Activated CD8-positive, alpha-beta T cell treated with anti-CD3 and anti-CD28 coated beads, Interleukin-2, amount 10 ng/mL, durations not matched to agents 7 days and 5 days (primary cell): ENCODE data around the gene MINDY3. TPM values are rescaled to one million over a fixed set of nuclear protein-coding genes. Genes with fewer than 3 reads are reported as not detected.

Source experiments
- ATAC-seq: fragments of 150-1000 bp; cut with Tn5 transposase; one replicate; pipeline ENCODE4 v1.10.0; 2021; ENCODE audit warnings: moderate library complexity
- CTCF ChIA-PET: fragments of 350-600 bp; sonication (Branson Sonifier 250); formaldehyde crosslinking; loops from one replicate; lab custom pipeline; 2021; ENCODE audit warnings: antibody characterized with exemption; lab: Charles Lee
- POLR2A ChIA-PET: fragments of 350-600 bp; sonication (Branson Sonifier 250); formaldehyde crosslinking; loops from one replicate; lab custom pipeline; 2021; ENCODE audit warnings: antibody characterized with exemption; lab: Charles Lee
- DNase-seq: peaks from one replicate; pipeline ENCODE4 v3.0.0-alpha.2; 2020
- H3K27ac Mint-ChIP-seq: one replicate; pipeline ENCODE4 v1.8.0; 2021; ENCODE audit warnings: mild to moderate bottlenecking, mixed read lengths
- H3K27me3 Mint-ChIP-seq: one replicate; pipeline ENCODE4 v1.8.0; 2021; ENCODE audit warnings: low read depth, mixed read lengths
- H3K36me3 Mint-ChIP-seq: one replicate; pipeline ENCODE4 v1.8.0; 2021; ENCODE audit warnings: low read depth, mixed read lengths
- H3K4me1 Mint-ChIP-seq: one replicate; pipeline ENCODE4 v1.8.0; 2021; ENCODE audit warnings: low read depth, mixed read lengths
- H3K4me3 Mint-ChIP-seq: one replicate; pipeline ENCODE4 v1.8.0; 2021; ENCODE audit warnings: mild to moderate bottlenecking, mixed read lengths
- H3K9me3 Mint-ChIP-seq: one replicate; pipeline ENCODE4 v1.8.0; 2022; ENCODE audit warnings: mixed read lengths; ENCODE audit not compliant: insufficient read depth
- total RNA-seq, 2 experiments: library from RNA; stranded (reverse); gene quantifications; one replicate each; pipeline ENCODE4 v1.2.3, GENCODE V29; 2021

Gene MINDY3
- total RNA-seq, 2 experiments from 2014 or later, result 16.5 to 17.9 TPM

DNA sequence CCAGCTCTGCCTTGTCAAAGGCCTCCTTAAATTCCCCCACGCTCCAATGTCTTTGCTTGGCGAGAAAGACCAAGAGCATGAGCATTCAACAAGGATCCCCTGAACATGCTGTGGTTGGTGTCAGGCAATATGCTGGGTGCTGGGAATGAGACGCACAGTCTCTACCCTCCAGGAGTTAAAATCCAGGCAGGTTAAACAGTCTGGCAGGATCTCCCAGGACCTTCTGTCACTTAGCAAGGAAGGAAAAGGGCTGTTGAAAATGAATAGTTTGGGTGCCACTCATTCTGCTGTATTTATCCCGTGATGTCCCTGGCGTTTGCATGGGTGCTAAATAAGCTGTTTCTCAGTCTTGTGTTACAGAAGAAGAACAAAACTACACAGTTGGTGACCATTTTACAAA lies 118.7 kb downstream of the MINDY3 start:
- POLR2A ChIA-PET, result no interaction called here
- no peaks in the 10 kb centered on the region for H3K9me3 Mint-ChIP-seq
- no peak overlapping the region for H3K4me3 Mint-ChIP-seq
- H3K36me3 Mint-ChIP-seq, result no peaks in the 10 kb centered on the region
- peaks cover 4% of the 10 kb centered on the region for H3K27me3 Mint-ChIP-seq
- no peak overlapping the region for H3K27ac Mint-ChIP-seq
- H3K4me1 Mint-ChIP-seq, result no peaks in the 10 kb centered on the region
- no peak for DNase-seq
- CTCF ChIA-PET, result no interaction called here
- no peak for ATAC-seq

- no peaks in the 10 kb centered on the region for H3K4me1 Mint-ChIP-seq
- ATAC-seq (no peak), DNase-seq (no peak)
- no peak overlapping the region for H3K27ac Mint-ChIP-seq
- peaks cover 4% of the 10 kb centered on the region for H3K27me3 Mint-ChIP-seq
- no peak overlapping the region for H3K4me3 Mint-ChIP-seq
- ChIA-PET POLR2A (no interaction called here), CTCF (no interaction called here)
- H3K9me3 Mint-ChIP-seq, result no peaks in the 10 kb centered on the region
- H3K36me3 Mint-ChIP-seq, result no peaks in the 10 kb centered on the region
Measured at GRCh38 chr10:15740261-15740660, 120.0 kb downstream of the MINDY3 start.

- no peaks in the 10 kb centered on the region for H3K9me3 Mint-ChIP-seq
- ChIA-PET POLR2A (no interaction called here), CTCF (interaction anchor here (0.8 kb wide), 1 partner anchor 13 kb away, joined by 3 read pairs; no protein-coding TSS in a partner anchor)
- H3K4me3 Mint-ChIP-seq, result no peak overlapping the region
- ATAC-seq, result no peak
- no peaks in the 10 kb centered on the region for H3K4me1 Mint-ChIP-seq
- peaks cover 4% of the 10 kb centered on the region for H3K27me3 Mint-ChIP-seq
- no peaks in the 10 kb centered on the region for H3K36me3 Mint-ChIP-seq
- no peak for DNase-seq
- H3K27ac Mint-ChIP-seq, result no peak overlapping the region
Measured at GRCh38 chr10:15739254-15739970, 120.9 kb downstream of the MINDY3 start.

DNA sequence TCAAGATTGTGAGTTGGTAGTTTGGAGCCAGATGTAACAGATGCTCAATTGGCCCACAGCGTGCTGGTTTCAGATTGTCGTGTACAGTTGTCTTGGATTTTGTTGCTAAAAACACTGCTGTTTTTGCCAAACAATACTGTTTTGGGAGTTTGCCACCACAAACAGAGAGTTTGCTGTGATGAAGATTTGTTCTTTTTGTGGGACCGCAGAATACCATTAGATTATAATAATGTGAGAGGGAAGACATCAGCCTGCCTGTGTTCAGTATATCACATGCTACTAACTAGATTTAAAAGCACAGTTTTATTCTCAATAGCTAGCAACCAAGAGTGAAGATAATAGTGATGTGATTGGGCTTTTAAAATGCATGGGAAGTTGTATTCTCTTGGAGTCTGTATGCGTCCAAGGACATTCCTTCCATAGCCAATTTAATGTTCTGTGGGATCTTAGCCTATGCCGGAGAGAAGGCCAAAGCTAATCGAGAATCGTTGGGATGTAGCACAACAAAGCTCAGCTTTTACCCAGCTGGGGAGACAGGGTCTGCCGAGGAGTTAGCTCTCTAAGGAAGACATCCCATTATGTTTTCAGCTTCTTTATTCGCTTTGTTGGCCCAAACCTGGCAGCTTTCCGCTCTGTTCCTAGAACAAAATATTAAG lies 121.9 kb downstream of the MINDY3 start:
- Mint-ChIP-seq H3K36me3 (no peaks in the 10 kb centered on the region), H3K4me3 (no peak overlapping the region), H3K27ac (no peak overlapping the region), H3K27me3 (peaks cover 4% of the 10 kb centered on the region), H3K9me3 (no peaks in the 10 kb centered on the region), H3K4me1 (no peaks in the 10 kb centered on the region)
- ChIA-PET POLR2A (no interaction called here), CTCF (no interaction called here)
- DNase-seq (no peak), ATAC-seq (no peak)

DNA sequence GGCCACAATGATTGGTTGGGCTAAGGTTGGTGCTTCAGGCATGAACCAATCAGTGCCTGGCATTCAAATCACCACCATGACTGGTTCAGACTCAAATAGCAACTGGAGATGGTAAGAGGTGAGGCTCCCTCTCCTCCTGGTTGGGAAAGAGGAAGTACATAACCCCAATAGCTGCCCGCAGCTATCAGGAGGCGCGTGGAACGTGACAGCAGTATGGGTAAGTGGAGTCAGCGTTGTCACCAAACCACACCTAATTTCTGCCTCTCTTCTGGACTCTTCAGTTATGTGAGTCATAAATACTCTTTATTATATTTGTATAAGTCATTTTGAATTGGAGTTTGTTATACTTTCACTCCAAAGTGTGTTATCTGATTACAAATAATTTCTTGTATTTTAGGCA lies 122.7 kb downstream of the MINDY3 start:
- POLR2A ChIA-PET, result no interaction called here
- DNase-seq, result no peak
- Mint-ChIP-seq H3K4me1 (no peaks in the 10 kb centered on the region), H3K27ac (no peak overlapping the region), H3K9me3 (no peaks in the 10 kb centered on the region), H3K36me3 (no peaks in the 10 kb centered on the region), H3K27me3 (peaks cover 4% of the 10 kb centered on the region), H3K4me3 (no peak overlapping the region)
- CTCF ChIA-PET, result no interaction called here
- no peak for ATAC-seq

DNA sequence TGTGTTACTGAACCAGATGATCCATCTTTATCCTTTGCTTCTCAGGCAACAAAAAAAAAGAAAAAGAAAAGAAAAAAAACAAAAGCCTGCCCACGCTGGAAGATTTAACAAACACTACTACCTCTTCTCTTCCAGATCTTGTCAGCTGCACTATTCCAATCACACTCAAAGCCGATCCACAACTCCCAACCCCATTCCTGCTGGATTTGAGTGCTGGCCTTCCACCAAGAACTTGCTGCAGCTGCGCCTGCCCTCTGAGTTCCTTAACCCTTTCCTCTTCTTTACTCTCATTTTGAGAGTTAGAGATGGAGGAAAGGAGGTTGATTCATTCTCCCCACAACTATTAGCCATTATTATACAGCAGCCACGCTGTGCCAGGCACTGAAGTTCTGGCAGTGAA lies 124.5 kb downstream of the MINDY3 start:
- H3K27ac Mint-ChIP-seq, result no peak overlapping the region
- ChIA-PET POLR2A (no interaction called here), CTCF (no interaction called here)
- ATAC-seq (no peak), DNase-seq (no peak)
- peaks cover 4% of the 10 kb centered on the region for H3K27me3 Mint-ChIP-seq
- H3K4me3 Mint-ChIP-seq, result no peak overlapping the region
- no peaks in the 10 kb centered on the region for H3K4me1 Mint-ChIP-seq
- no peaks in the 10 kb centered on the region for H3K9me3 Mint-ChIP-seq
- H3K36me3 Mint-ChIP-seq, result no peaks in the 10 kb centered on the region

- Mint-ChIP-seq H3K4me3 (no peak overlapping the region), H3K27ac (no peak overlapping the region), H3K27me3 (peaks cover 8% of the 10 kb centered on the region), H3K9me3 (no peaks in the 10 kb centered on the region), H3K36me3 (no peaks in the 10 kb centered on the region), H3K4me1 (no peaks in the 10 kb centered on the region)
- ChIA-PET CTCF (no interaction called here), POLR2A (no interaction called here)
- DNase-seq (no peak), ATAC-seq (no peak)
Measured at GRCh38 chr10:15730341-15730740, 130.0 kb downstream of the MINDY3 start.

DNA sequence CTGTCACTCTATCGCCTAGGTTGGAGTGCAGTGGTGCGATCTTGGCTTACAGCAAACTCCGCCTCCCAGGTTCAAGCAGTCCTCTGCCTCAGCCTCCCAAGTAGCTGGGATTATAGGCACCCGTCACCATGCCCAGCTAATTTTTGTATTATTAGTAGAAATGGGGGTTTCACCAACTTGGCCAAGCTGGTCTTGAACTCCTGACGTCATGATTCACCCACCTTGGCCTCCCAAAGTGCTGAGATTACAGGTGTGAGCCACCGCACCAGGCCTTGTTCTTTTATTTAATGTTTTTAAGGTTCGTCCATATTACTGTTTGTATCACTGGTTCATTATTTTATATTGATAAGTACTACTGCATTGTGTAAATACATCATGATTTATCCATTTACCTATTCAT lies 130.4 kb downstream of the MINDY3 start:
- ChIA-PET POLR2A (no interaction called here), CTCF (no interaction called here)
- Mint-ChIP-seq H3K27me3 (peaks cover 10% of the 10 kb centered on the region), H3K4me1 (no peaks in the 10 kb centered on the region), H3K9me3 (no peaks in the 10 kb centered on the region), H3K27ac (no peak overlapping the region), H3K36me3 (no peaks in the 10 kb centered on the region), H3K4me3 (no peak overlapping the region)
- DNase-seq (no peak), ATAC-seq (no peak)

Other genes starting within 250 kb of the MINDY3 start
- gene ITGA8, start 140.6 kb downstream of the MINDY3 start, total RNA-seq, result not detected